GM12878 (cell line): ENCODE measurements around the gene UNC13B. TPM values are rescaled to one million over a fixed set of nuclear protein-coding genes. Genes with fewer than 3 reads are reported as not detected.

Experiments
- CHD2 ChIP-seq: IDR thresholded peaks from 2 replicates; pipeline ENCODE4 v1.6.1; 2011; ENCODE audit warnings: low read depth, low read length, improper control_type of control experiment, borderline replicate concordance
- GABPA ChIP-seq: IDR thresholded peaks from 2 replicates; pipeline ENCODE4 v1.6.1; 2014; ENCODE audit warnings: antibody characterized with exemption, low read depth, mild to moderate bottlenecking, inconsistent platforms
- IKZF1 ChIP-seq: fragments of 450-650 bp; conservative IDR thresholded peaks from 2 replicates; pipeline ENCODE4 v1.6.1; 2017; ENCODE audit warnings: antibody characterized with exemption, mild to moderate bottlenecking
- polyA plus RNA-seq, 11 experiments: library from polyadenylated mRNA; depleted of rRNA in 4 of 11; unstranded in 6 of 11; stranded (reverse) in 5 of 11; fragments of >200 nt; fragmentation: Nextera tagmentation in 4 of 11; fragmentation: Illumina TruSeq in 1 of 11; extraction: Ambion mirVana in 4 of 11; extraction: Trizol in 1 of 11; gene quantifications; 1 replicate in 1 of 11; 2 replicates in 10 of 11; pipeline versions ENCODE4 v1.2.1 to v1.2.3, GENCODE V29; 2011 to 2016; ENCODE audit warnings: inconsistent platforms in 2 of 11, missing spikeins in 2 of 11, low read depth in 1 of 11
- total RNA-seq, 4 experiments: library from RNA; depleted of rRNA in 3 of 4; stranded (reverse); fragments of >200 nt in 3 of 4; fragmentation: Illumina TruSeq in 1 of 4; extraction: Trizol in 1 of 4; gene quantifications; 2 replicates each; pipeline versions ENCODE4 v1.2.1 to v1.2.3, GENCODE V29; 2013 to 2021
- TF ChIP-seq, protein P1 (sequence below): fragments of 450-650 bp; IDR thresholded peaks from 2 replicates; pipeline ENCODE4 v1.6.1; 2016; ENCODE audit warnings: mild to moderate bottlenecking, moderate library complexity, borderline replicate concordance

Gene UNC13B
- total and polyA plus RNA-seq, 10 of the 15 experiments (the other 5 are each of a cell fraction or from before 2014, with no cell fraction given), result under 0.01 to 0.42 (median 0.06) TPM; not detected in 4

DNA sequence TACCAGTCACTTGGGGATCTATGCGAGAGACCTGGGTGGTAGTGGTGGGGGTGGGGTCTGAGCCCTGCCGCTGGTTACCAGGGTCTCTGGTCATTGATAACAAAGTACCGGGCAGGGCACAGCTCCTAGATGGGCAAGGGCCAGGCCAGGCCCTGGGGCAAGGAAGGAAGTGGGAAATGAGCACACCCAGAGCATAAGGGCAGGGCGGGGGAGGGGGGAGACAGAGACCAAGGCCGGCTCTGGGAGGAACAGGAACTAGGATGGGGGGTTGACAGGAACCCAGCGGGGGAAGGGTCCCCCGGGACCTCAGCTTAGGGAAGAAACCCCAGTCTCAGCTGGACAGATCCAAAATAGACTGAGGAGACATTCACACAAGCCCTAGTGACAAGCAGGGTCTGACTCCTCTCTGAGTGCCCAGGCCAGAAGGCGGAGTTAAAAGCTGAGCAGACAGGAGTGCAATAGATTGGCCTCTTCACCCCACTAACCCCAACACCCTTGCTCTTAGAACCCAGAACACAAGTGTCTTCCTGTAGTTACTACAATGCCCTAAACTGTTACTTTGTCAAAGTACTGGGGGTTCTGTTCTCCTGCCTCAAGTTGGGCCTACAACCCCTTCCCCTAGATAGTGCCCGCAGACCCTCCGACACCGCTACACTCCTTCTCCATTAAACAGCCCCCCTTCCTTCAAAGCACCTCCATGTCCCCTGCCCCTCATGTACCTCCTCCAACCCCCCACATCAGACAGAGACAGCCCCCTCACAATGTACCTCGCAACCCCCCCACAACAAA, 46.8 kb upstream of the UNC13B start (continued):
- TF ChIP-seq, protein P1, sequence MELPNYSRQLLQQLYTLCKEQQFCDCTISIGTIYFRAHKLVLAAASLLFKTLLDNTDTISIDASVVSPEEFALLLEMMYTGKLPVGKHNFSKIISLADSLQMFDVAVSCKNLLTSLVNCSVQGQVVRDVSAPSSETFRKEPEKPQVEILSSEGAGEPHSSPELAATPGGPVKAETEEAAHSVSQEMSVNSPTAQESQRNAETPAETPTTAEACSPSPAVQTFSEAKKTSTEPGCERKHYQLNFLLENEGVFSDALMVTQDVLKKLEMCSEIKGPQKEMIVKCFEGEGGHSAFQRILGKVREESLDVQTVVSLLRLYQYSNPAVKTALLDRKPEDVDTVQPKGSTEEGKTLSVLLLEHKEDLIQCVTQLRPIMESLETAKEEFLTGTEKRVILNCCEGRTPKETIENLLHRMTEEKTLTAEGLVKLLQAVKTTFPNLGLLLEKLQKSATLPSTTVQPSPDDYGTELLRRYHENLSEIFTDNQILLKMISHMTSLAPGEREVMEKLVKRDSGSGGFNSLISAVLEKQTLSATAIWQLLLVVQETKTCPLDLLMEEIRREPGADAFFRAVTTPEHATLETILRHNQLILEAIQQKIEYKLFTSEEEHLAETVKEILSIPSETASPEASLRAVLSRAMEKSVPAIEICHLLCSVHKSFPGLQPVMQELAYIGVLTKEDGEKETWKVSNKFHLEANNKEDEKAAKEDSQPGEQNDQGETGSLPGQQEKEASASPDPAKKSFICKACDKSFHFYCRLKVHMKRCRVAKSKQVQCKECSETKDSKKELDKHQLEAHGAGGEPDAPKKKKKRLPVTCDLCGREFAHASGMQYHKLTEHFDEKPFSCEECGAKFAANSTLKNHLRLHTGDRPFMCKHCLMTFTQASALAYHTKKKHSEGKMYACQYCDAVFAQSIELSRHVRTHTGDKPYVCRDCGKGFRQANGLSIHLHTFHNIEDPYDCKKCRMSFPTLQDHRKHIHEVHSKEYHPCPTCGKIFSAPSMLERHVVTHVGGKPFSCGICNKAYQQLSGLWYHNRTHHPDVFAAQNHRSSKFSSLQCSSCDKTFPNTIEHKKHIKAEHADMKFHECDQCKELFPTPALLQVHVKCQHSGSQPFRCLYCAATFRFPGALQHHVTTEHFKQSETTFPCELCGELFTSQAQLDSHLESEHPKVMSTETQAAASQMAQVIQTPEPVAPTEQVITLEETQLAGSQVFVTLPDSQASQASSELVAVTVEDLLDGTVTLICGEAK, result peak; percentile 7; the same call in 1 of the 2 replicates
- TF ChIP-seq CHD2 (peak; percentile 36; the same call in 1 of the 2 replicates), GABPA (no peak), IKZF1 (peak; percentile 63)
